PFSK-1 (cell line): ENCODE data around the gene BABAM2.

Experiments
- FOXP2 ChIP-seq: optimal IDR thresholded peaks from 2 replicates; pipeline ENCODE3; 2011; ENCODE audit warnings: borderline replicate concordance, control low read depth, inconsistent platforms; ENCODE audit not compliant: insufficient read depth; ENCODE audit errors: extremely low read length, extremely low read depth
- POLR2AphosphoS5 ChIP-seq: IDR thresholded peaks from 2 replicates; pipeline ENCODE4 v1.6.1; 2012; ENCODE audit warnings: low read depth, mild to moderate bottlenecking, control low read depth, low read length, moderate library complexity
- SIN3A ChIP-seq: IDR thresholded peaks from 2 replicates; pipeline ENCODE4 v1.6.1; 2012; ENCODE audit warnings: mild to moderate bottlenecking, low read length, moderate library complexity, borderline replicate concordance; ENCODE audit not compliant: insufficient read depth
- TAF1 ChIP-seq: IDR thresholded peaks from 2 replicates; pipeline ENCODE4 v1.6.1; 2012; ENCODE audit warnings: low read length, control low read depth, borderline replicate concordance; ENCODE audit not compliant: insufficient read depth
- TF ChIP-seq, protein P1 (sequence below), 2 experiments: IDR thresholded peaks; 2 replicates each; pipeline versions ENCODE4 v1.6.1 to v1.8.0; 2011 to 2012; ENCODE audit warnings: low read depth in 2 of 2, low read length in 2 of 2, control low read depth in 1 of 2, inconsistent platforms in 1 of 2, mild to moderate bottlenecking in 1 of 2, moderate library complexity in 1 of 2; ENCODE audit not compliant: insufficient read depth in 1 of 2

Gene BABAM2

GRCh38 chr2:27955384-27956161 lies 65.0 kb downstream of the BABAM2 start:
- no peak for TF ChIP-seq SIN3A
- TF ChIP-seq, protein P1, sequence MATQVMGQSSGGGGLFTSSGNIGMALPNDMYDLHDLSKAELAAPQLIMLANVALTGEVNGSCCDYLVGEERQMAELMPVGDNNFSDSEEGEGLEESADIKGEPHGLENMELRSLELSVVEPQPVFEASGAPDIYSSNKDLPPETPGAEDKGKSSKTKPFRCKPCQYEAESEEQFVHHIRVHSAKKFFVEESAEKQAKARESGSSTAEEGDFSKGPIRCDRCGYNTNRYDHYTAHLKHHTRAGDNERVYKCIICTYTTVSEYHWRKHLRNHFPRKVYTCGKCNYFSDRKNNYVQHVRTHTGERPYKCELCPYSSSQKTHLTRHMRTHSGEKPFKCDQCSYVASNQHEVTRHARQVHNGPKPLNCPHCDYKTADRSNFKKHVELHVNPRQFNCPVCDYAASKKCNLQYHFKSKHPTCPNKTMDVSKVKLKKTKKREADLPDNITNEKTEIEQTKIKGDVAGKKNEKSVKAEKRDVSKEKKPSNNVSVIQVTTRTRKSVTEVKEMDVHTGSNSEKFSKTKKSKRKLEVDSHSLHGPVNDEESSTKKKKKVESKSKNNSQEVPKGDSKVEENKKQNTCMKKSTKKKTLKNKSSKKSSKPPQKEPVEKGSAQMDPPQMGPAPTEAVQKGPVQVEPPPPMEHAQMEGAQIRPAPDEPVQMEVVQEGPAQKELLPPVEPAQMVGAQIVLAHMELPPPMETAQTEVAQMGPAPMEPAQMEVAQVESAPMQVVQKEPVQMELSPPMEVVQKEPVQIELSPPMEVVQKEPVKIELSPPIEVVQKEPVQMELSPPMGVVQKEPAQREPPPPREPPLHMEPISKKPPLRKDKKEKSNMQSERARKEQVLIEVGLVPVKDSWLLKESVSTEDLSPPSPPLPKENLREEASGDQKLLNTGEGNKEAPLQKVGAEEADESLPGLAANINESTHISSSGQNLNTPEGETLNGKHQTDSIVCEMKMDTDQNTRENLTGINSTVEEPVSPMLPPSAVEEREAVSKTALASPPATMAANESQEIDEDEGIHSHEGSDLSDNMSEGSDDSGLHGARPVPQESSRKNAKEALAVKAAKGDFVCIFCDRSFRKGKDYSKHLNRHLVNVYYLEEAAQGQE (IDR thresholded peaks at IDR 0.05; ENCODE audit: insufficient read depth in 1 of 2, low read depth in 2 of 2, low read length in 2 of 2) = no peak
- TF ChIP-seq FOXP2 = no peak
- no peak for TF ChIP-seq TAF1
- TF ChIP-seq POLR2AphosphoS5 = no peak

DNA sequence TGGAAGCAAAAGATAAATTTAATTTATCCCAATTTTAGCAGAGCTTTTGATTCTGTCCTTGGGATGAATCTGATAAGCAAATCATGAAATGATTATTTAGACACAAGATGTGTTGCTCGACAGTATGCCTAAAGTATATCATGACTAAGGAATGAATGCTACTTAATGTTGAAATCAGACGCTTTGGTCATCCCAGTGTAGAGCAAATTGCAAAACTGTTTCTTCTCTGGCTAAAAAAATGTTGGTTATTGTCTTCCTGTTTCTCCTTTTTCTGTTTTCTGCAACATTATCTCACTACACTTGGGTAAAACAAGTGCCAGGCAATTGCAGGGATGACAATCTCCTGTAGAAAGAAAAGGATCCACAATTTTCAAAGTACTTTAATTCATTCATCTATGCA lies 66.4 kb downstream of the BABAM2 start:
- TF ChIP-seq SIN3A = no peak
- no peak for TF ChIP-seq POLR2AphosphoS5
- TF ChIP-seq TAF1 = no peak
- no peak for TF ChIP-seq FOXP2
- TF ChIP-seq, protein P1 (IDR thresholded peaks at IDR 0.05; ENCODE audit: insufficient read depth in 1 of 2, low read depth in 2 of 2, low read length in 2 of 2) = no peak

DNA sequence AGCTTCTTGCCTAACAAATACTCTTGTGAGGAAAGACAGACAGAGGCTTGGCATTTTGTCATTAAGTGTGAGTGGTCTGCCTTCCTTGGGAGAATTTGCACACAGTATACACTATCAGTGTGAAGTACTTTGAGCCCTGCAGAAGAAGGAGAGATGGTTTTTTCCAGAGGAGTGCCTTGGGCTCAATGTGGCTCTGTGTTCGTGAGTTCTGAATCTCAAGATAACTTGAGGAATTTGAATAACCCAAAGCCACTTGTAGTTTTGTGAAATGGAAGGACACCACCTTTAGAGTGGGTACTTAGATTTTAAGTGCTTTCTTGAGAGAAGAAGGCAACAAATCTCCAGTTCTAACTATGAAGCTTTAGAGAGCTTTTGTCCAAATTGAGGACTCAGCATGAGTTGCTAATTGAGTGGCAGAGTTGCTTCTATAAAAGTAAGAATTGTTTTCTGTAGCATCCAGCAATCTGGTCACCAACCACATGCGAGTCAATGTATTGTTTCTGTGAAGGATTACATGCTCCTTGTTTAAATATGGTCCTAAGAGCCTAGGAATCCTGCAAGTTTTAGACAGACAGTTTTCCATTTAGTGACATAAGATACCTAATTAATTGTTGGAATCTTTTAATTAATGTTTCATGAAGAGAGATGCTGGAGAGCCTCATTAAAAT lies 68.3 kb downstream of the BABAM2 start:
- no peak for TF ChIP-seq SIN3A
- no peak for TF ChIP-seq POLR2AphosphoS5
- no peak for TF ChIP-seq FOXP2
- TF ChIP-seq, protein P1 (IDR thresholded peaks at IDR 0.05; ENCODE audit: insufficient read depth in 1 of 2, low read depth in 2 of 2, low read length in 2 of 2) = no peak
- TF ChIP-seq TAF1 = no peak

DNA sequence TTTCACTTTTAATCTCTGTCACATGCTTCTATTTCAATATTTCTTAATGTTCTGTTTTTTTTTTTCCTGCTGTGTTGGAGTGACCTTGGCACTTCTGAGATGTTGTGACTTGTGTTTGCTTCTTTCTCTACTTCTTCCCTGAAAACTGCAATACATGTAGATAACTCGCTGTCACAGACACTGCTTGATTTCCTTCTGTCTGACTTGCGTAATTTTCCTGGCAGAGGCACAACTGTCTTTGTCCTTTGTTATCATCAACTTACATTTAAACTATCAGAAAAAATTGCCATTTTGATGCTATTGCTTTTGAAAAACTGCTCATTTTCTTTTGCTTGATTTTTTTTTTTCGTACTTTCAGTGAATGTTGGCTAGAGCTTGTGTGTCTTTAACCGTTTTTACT lies 69.0 kb downstream of the BABAM2 start:
- no peak for TF ChIP-seq FOXP2

DNA sequence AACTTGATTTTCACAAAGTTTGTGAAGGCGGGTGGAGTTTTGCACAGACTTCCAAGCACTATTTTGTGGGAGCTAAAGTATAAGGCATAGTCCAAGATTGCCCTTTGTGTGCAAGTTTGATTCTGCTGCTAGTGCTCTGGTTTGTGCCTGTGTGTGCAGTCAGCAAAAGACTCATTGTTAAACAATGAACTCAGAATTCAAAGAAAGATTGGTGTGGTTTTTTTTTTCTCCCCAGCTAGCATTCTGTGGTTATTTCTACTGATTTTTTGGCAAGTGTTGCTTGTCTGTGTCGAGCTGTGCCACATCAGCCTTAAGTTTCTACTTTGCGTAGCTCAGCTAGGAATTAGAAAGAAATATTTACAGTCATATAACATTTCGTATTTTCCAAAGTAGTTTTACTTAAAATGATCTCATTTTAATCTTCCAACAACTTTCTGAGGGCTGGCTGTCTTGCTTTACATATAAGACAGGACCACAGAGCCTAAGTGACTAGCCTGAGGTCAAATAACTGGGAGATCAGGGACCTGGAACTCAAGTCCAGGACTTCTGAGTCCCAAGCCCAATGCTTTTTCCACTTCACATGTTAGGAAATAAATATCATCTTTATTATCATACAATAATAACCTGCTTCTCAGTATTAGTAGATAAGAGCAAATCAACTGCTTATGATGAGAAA lies 69.8 kb downstream of the BABAM2 start:
- TF ChIP-seq POLR2AphosphoS5 = no peak
- TF ChIP-seq SIN3A = no peak
- TF ChIP-seq TAF1 = no peak
- TF ChIP-seq, protein P1 (IDR thresholded peaks at IDR 0.05; ENCODE audit: insufficient read depth in 1 of 2, low read depth in 2 of 2, low read length in 2 of 2) = no peak
- TF ChIP-seq FOXP2 = no peak
